ENCODE measurements around the gene GPRIN3. TPM values are rescaled to one million over a fixed set of nuclear protein-coding genes. Genes with fewer than 3 reads are reported as not detected.

Gene GPRIN3
- total RNA-seq: 78.9 TPM
- polyA plus RNA-seq: 10 to 100 TPM; 11.7 to 13.4 (median 12.6) TPM

DNA sequence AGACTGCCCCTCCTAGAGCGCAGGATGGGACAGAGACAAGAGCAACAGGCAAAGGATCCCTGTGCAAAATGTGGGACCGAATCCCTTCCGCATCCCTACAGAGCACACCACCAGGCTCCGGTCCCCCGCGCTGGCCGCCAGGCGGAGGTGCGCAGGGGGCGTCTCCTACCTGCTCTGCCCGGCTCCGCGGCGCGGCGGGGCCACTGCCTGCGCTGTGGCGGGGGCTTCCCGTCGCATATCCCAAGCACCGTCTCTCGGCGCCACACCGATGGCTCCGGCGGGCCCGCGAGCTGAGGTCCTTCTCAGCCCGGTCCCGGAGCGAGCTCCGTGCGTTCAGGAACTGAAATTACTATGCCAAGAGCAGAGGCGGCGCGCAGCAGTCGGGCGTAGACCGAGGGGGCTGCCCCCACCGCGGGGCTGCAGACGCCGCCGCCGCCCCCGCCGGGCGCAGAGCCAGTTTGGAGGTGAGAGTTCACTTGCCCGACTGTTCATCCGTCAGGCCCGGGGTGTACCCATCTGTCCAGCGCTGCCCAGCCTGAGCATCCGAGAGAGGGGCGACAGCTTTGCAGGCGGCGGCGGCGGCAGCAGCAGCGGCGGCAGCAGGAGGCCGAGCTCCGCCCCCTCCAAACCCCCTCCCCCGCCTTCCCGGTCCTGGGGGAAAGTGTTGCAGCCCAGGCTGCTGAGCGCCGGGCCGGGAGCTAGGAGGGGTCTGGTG lies at the start of gene GPRIN3:
Gene GPRIN3, minus strand, starts transcription at position 355 of the 715 bp plus-strand sequence. CDS start 57,690 bp downstream, outside the sequence.
- Mint-ChIP-seq H3K27ac (peak within 1 kb of the TSS; percentile 91 to 95 (median 93)), H3K4me3 (peak within 1 kb of the TSS; percentile 95 to 100 (median 97)), H3K9me3 (peaks cover 0 to 1% (median 0%) of the 10 kb centered on the region in 7 donors), H3K27me3 (no peaks in the 10 kb centered on the region), H3K4me1 (peaks cover 24 to 75% (median 58%) of the 10 kb centered on the region in 4 donors), H3K36me3 (peaks cover 3% of the 10 kb centered on the region)
- peak; percentile 59 to 65 (median 60) for DNase-seq
- Histone ChIP-seq H3K4me3 (ENCODE audit: low read depth, low read length) (peak within 1 kb of the TSS; percentile 99), H3K9me3 (ENCODE audit: control insufficient read depth in 2 of 2, low read length in 2 of 2) (no peaks in the 10 kb centered on the region), H3K27me3 (ENCODE audit: control insufficient read depth, insufficient read depth, low read length) (no peaks in the 10 kb centered on the region), H3K4me1 (ENCODE audit: control insufficient read depth, insufficient read depth, low read length, poor library complexity, severe bottlenecking) (peaks cover 66% of the 10 kb centered on the region), H3K27ac (ENCODE audit: insufficient read depth, low read length, poor library complexity, severe bottlenecking) (peak within 1 kb of the TSS; percentile 94), H3K36me3 (ENCODE audit: control insufficient read depth, insufficient read depth, low read length) (no peaks in the 10 kb centered on the region)
- ATAC-seq (ENCODE audit: low read depth in 2 of 2): peak; percentile 41 to 57

DNA sequence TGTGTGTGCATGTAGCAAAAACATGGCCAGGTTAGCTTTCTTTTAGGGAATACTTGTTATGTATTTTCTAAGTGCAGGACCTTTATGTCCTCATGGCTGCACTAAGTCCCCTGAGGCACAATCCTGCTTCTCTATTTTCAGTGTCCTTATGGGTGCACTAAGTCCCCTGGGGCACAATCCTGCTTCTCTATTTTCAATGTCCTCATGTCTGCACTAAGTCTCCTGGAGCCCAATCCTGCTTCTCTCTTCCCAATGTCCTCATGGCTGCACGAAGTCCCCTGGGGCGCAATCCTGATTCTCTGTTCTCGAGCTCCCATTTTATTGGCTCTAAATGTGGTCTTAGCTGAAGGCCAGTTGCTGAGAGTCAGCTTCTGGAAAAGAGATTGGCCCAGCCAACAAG lies 49.7 kb upstream of the GPRIN3 start:
- Histone ChIP-seq H3K27me3 (ENCODE audit: control insufficient read depth, insufficient read depth, low read length) (peaks cover 2% of the 10 kb centered on the region), H3K36me3 (ENCODE audit: control insufficient read depth, insufficient read depth, low read length) (no peaks in the 10 kb centered on the region), H3K4me1 (ENCODE audit: control insufficient read depth, insufficient read depth, low read length, poor library complexity, severe bottlenecking) (no peaks in the 10 kb centered on the region), H3K9me3 (ENCODE audit: control insufficient read depth in 2 of 2, low read length in 2 of 2) (no peaks in the 10 kb centered on the region), H3K27ac (ENCODE audit: insufficient read depth, low read length, poor library complexity, severe bottlenecking) (no peak overlapping the region), H3K4me3 (ENCODE audit: low read depth, low read length) (no peak overlapping the region)
- DNase-seq (no peak), ATAC-seq (ENCODE audit: low read depth in 2 of 2) (no peak)
- Mint-ChIP-seq H3K4me3 (no peak overlapping the region), H3K27me3 (peaks cover 23% of the 10 kb centered on the region), H3K4me1 (no peaks in the 10 kb centered on the region), H3K9me3 (no peaks in the 10 kb centered on the region), H3K27ac (peak overlapping the region in 1 of 3 donors; percentile 67), H3K36me3 (no peaks in the 10 kb centered on the region)

DNA sequence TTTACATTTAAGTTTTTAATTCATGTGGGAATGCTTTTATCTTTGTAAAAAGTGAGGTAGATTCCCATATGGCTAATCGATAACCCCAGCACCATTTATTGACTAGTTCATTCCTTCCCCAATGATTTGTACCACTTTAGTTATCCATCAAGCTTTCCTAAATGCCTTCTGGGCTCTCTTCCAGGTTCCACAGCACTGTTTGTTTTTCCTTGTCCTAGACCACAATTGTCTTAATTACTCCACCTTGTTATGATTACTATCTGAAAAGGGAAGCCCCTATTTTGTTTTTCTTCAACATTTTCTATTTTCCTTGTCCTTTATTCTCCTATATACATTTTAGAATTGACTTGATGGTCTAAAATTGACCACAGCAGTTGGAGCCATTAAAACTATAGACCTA lies 48.5 kb upstream of the GPRIN3 start:
- Histone ChIP-seq H3K27me3 (ENCODE audit: control insufficient read depth, insufficient read depth, low read length) (peaks cover 2% of the 10 kb centered on the region), H3K9me3 (ENCODE audit: control insufficient read depth in 2 of 2, low read length in 2 of 2) (no peaks in the 10 kb centered on the region), H3K4me3 (ENCODE audit: low read depth, low read length) (no peak overlapping the region), H3K4me1 (ENCODE audit: control insufficient read depth, insufficient read depth, low read length, poor library complexity, severe bottlenecking) (no peaks in the 10 kb centered on the region), H3K27ac (ENCODE audit: insufficient read depth, low read length, poor library complexity, severe bottlenecking) (no peak overlapping the region), H3K36me3 (ENCODE audit: control insufficient read depth, insufficient read depth, low read length) (no peaks in the 10 kb centered on the region)
- Mint-ChIP-seq H3K36me3 (no peaks in the 10 kb centered on the region), H3K4me1 (no peaks in the 10 kb centered on the region), H3K9me3 (peaks cover 0 to 2% (median 0%) of the 10 kb centered on the region in 7 donors), H3K4me3 (no peak overlapping the region), H3K27ac (no peak overlapping the region), H3K27me3 (peaks cover 23% of the 10 kb centered on the region)
- ATAC-seq (ENCODE audit: low read depth in 2 of 2) (no peak), DNase-seq (no peak)

DNA sequence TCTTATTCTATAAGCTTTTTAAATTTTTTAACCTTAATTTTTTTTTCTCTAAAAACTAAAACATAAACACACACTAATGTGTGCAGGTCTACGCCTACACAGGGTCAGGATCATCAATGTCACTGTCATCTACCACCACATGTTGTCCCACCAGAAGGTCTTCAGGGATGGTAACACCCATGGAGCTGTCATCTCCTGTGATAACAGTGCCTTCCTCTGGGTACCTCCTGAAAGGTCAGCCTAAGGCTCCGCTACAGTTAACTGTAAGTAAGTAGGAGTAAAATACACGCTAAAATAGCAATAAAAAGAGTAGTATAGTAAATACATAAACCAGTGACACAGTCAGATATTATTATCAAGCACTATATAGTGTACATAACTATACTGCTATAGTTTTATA lies 45.9 kb upstream of the GPRIN3 start:
- H3K4me3 ChIP-seq (ENCODE audit: low read depth, low read length): no peak overlapping the region
- no peaks in the 10 kb centered on the region for H3K9me3 ChIP-seq (ENCODE audit: control insufficient read depth in 2 of 2, low read length in 2 of 2)
- DNase-seq: no peak
- H3K36me3 ChIP-seq (ENCODE audit: control insufficient read depth, insufficient read depth, low read length): no peaks in the 10 kb centered on the region
- H3K27ac ChIP-seq (ENCODE audit: insufficient read depth, low read length, poor library complexity, severe bottlenecking): no peak overlapping the region
- no peak overlapping the region for H3K4me3 Mint-ChIP-seq
- no peaks in the 10 kb centered on the region for H3K27me3 ChIP-seq (ENCODE audit: control insufficient read depth, insufficient read depth, low read length)
- ATAC-seq (ENCODE audit: low read depth in 2 of 2): no peak
- no peaks in the 10 kb centered on the region for H3K36me3 Mint-ChIP-seq
- H3K27me3 Mint-ChIP-seq: peaks cover 17% of the 10 kb centered on the region
- peaks cover 0 to 9% (median 2%) of the 10 kb centered on the region in 7 donors for H3K9me3 Mint-ChIP-seq
- no peak overlapping the region for H3K27ac Mint-ChIP-seq
- H3K4me1 ChIP-seq (ENCODE audit: control insufficient read depth, insufficient read depth, low read length, poor library complexity, severe bottlenecking): no peaks in the 10 kb centered on the region
- H3K4me1 Mint-ChIP-seq: peaks cover 0 to 2% (median 0%) of the 10 kb centered on the region in 4 donors

DNA sequence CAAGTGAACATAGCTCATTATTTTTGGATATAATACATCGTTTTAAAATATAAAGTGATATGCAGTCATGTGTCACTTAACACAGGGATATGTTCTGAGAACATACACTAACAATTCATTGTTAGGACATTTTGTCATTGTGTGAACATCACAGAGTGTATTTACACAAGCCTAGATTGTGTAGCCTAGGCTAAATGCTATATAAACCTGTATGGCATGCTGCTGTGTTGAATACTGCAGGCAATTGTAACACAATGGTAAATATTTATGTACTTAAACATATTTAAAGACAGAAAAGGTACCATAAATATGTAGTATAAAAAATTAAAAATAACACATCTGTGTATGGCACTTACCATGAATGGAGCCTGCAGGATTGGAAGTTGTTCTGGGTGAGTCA lies 44.9 kb upstream of the GPRIN3 start:
- no peak overlapping the region for H3K27ac ChIP-seq (ENCODE audit: insufficient read depth, low read length, poor library complexity, severe bottlenecking)
- H3K4me1 ChIP-seq (ENCODE audit: control insufficient read depth, insufficient read depth, low read length, poor library complexity, severe bottlenecking): no peaks in the 10 kb centered on the region
- peaks cover 0 to 2% (median 0%) of the 10 kb centered on the region in 4 donors for H3K4me1 Mint-ChIP-seq
- peaks cover 0 to 6% of the 10 kb centered on the region in 2 experiments for H3K9me3 ChIP-seq (ENCODE audit: control insufficient read depth in 2 of 2, low read length in 2 of 2)
- peaks cover 12% of the 10 kb centered on the region for H3K27me3 Mint-ChIP-seq
- H3K27ac Mint-ChIP-seq: no peak overlapping the region
- DNase-seq: no peak
- H3K9me3 Mint-ChIP-seq: peaks cover 0 to 16% (median 5%) of the 10 kb centered on the region in 7 donors
- no peaks in the 10 kb centered on the region for H3K27me3 ChIP-seq (ENCODE audit: control insufficient read depth, insufficient read depth, low read length)
- ATAC-seq (ENCODE audit: low read depth in 2 of 2): no peak
- no peaks in the 10 kb centered on the region for H3K36me3 Mint-ChIP-seq
- no peak overlapping the region for H3K4me3 Mint-ChIP-seq
- H3K4me3 ChIP-seq (ENCODE audit: low read depth, low read length): no peak overlapping the region
- no peaks in the 10 kb centered on the region for H3K36me3 ChIP-seq (ENCODE audit: control insufficient read depth, insufficient read depth, low read length)

DNA sequence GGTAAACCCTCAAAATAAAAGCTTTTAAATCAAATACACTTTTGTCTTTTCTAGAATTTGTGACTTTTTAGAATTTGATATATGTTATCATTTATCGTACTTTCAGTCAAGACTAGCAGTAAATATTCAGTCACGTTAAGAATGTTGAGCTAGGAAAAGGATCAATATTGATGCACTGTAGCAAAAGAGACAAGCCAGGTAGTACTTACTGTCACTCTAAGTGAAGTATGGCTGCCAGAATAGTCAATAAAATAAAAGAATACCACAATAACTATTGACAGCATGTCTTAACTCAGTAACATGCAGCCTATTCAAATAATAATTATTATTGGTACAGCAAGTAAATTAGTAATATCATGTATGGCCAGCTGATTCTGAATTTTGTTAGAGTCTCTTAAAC lies 43.6 kb upstream of the GPRIN3 start:
- Histone ChIP-seq H3K27me3 (ENCODE audit: control insufficient read depth, insufficient read depth, low read length) (no peaks in the 10 kb centered on the region), H3K27ac (ENCODE audit: insufficient read depth, low read length, poor library complexity, severe bottlenecking) (no peak overlapping the region), H3K9me3 (ENCODE audit: control insufficient read depth in 2 of 2, low read length in 2 of 2) (peaks cover 6 to 7% of the 10 kb centered on the region in 2 experiments), H3K4me1 (ENCODE audit: control insufficient read depth, insufficient read depth, low read length, poor library complexity, severe bottlenecking) (no peaks in the 10 kb centered on the region), H3K4me3 (ENCODE audit: low read depth, low read length) (no peak overlapping the region), H3K36me3 (ENCODE audit: control insufficient read depth, insufficient read depth, low read length) (no peaks in the 10 kb centered on the region)
- H3K9me3 Mint-ChIP-seq: peaks cover 0 to 25% (median 8%) of the 10 kb centered on the region in 7 donors
- H3K27me3 Mint-ChIP-seq: peaks cover 4% of the 10 kb centered on the region
- no peak for ATAC-seq (ENCODE audit: low read depth in 2 of 2)
- H3K36me3 Mint-ChIP-seq: no peaks in the 10 kb centered on the region
- peaks cover 0 to 2% (median 0%) of the 10 kb centered on the region in 4 donors for H3K4me1 Mint-ChIP-seq
- no peak overlapping the region for H3K27ac Mint-ChIP-seq
- no peak overlapping the region for H3K4me3 Mint-ChIP-seq
- no peak for DNase-seq

DNA sequence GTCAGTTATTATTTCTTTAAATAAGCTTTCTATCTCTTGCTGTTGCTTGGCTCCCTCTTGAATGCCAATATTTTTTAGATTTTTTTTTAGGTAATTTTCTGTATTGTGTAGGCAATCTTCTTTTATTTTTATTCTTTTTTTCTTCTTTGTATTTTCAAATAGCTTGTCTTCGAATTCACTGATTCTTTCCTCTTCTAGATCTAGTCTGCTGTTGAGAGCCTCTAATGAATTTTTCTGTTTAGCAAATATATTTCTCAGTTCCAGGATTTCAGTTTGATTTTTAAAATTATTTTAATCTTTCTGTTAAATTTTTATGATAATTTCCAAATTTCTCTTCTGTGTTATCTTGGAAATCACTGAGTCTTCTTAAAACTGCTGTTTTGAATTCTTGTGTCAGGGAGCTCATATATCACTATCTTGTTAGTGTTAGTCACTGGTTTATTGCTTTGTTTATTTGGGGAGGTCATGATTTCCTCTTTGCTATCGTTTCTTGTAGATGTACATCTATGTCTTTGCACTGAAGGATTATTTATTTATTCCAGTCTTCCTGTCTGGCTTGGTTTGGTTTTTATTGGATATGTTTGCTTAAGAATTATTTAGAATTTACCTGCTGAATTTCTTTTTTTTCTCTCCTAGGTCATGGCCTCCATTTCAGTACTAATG lies 39.9 kb upstream of the GPRIN3 start:
- Mint-ChIP-seq H3K27me3 (peaks cover 8% of the 10 kb centered on the region), H3K4me3 (no peak overlapping the region), H3K4me1 (peaks cover 0 to 4% (median 2%) of the 10 kb centered on the region in 4 donors), H3K9me3 (peaks cover 0 to 25% (median 8%) of the 10 kb centered on the region in 7 donors), H3K27ac (no peak overlapping the region), H3K36me3 (peaks cover 4% of the 10 kb centered on the region)
- Histone ChIP-seq H3K4me3 (ENCODE audit: low read depth, low read length) (no peak overlapping the region), H3K4me1 (ENCODE audit: control insufficient read depth, insufficient read depth, low read length, poor library complexity, severe bottlenecking) (no peaks in the 10 kb centered on the region), H3K36me3 (ENCODE audit: control insufficient read depth, insufficient read depth, low read length) (no peaks in the 10 kb centered on the region), H3K9me3 (ENCODE audit: control insufficient read depth in 2 of 2, low read length in 2 of 2) (peaks cover 6 to 7% of the 10 kb centered on the region in 2 experiments), H3K27ac (ENCODE audit: insufficient read depth, low read length, poor library complexity, severe bottlenecking) (no peak overlapping the region), H3K27me3 (ENCODE audit: control insufficient read depth, insufficient read depth, low read length) (no peaks in the 10 kb centered on the region)
- ATAC-seq (ENCODE audit: low read depth in 2 of 2) (no peak), DNase-seq (no peak)
